ENCODE data around the gene DISC1. TPM values are rescaled to one million over a fixed set of nuclear protein-coding genes. Genes with fewer than 3 reads are reported as not detected.

The DISC1 gene
- total RNA-seq, 1 donor from 2014 or later = 4.3 TPM

DNA sequence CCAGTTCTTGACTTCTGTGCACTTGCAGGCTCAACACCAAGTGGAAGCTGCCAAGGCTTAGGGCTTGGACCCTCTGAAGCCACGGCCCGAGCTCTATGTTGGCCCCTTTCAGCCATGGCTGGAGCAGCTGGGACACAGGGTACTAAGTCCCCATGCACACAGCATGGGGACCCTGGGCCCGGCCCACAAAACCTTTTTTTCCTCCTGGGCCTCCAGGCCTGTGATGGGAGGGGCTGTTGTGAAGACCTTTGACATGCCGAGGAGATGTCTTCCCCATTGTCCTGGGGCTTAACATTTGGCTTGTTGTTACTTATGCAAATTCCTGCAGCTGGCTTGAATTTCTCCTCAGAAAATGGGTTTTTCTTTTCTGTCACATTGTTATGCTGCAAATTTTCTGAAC is 59.8 kb downstream of the DISC1 start:
- DNase-seq (no peak), ATAC-seq (no peak)
- intact Hi-C loops (cut with micrococcal nuclease) = no loop called here

DNA sequence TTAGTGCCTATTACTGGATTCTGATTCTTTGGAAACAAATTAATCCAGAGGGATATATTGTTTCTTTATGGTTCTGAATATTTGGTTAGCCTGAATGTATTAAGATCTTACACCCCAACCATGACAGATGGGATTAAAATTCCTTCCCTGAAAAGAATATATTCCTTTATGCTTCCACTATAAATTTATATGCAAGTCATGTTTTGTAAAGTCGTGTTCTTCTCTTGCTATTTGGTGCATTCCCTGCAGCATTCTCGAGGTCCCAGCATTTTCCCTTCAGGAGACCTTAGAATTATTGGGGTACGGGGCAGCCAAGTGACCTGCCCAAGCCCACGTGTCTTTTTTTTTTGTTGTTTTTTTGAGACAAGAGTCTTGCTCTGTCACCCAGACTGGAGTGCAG is 62.4 kb downstream of the DISC1 start:
- ATAC-seq (no peak), DNase-seq (no peak)
- intact Hi-C loops (cut with micrococcal nuclease) = no loop called here

DNA sequence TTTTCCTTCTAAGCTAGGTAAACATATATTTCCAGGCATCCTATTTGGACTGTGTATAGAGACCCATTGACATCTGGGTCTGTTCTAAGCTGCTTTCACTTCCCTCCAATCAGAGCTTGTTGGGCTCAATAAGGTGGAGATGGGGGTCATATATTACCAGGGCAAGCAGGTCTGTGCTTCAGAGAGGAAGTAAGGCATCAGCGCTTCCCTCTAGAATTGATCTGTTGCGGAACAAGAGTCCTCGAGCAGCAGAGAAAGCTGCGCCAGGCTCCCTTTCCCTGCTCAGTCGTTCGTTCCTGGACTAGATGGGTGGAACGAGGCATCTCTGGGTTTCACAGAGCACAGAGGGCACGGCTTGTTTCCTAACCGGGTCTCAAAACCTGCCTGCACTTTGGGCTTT is 63.5 kb downstream of the DISC1 start:
- ATAC-seq (no peak), DNase-seq (no peak)
- intact Hi-C loops (cut with micrococcal nuclease) = no loop called here

DNA sequence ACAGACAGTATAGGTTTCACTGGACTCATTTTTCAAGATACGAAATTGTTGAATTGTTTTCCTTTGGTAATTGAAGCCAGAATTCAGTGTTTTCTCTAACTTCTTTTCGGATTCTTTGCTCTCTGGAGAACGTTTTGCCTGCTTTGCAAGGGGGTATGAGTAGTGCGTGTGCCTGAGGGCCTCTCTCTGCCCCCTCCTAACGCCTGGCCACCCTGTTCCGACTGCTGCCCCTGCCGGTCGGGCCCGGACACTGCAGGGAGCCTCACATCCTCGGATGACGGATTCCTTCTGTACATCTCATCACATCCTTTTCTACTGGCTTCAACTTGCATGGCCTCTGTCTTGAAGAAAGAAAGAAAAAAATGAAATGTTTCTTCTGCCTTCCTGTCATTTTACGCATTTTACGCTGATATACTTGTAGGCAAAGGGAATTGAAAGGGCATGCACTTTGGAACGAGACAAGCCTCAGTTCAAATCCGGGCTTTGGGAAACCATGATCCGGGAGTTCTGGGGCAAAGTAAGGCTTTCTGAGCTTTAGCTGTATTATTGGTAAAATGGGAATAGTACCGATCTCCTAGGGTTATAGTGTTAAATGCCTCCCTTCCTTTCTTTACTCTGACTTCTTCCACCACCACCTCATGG is 65.1 kb downstream of the DISC1 start:
- intact Hi-C loops (cut with micrococcal nuclease) = no loop called here
- ATAC-seq = peak; percentile 67
- DNase-seq = peak; percentile 68

- DNase-seq = no peak
- ATAC-seq = peak; percentile 32
- intact Hi-C loops (cut with micrococcal nuclease) = no loop called here
Measured at GRCh38 chr1:231693361-231694074, 66.9 kb downstream of the DISC1 start.

GRCh38 chr1:231694075-231694431 is 67.5 kb downstream of the DISC1 start:
- intact Hi-C loops (cut with micrococcal nuclease) = no loop called here
- peak; percentile 77 for DNase-seq
- peak; percentile 84 for ATAC-seq

DNA sequence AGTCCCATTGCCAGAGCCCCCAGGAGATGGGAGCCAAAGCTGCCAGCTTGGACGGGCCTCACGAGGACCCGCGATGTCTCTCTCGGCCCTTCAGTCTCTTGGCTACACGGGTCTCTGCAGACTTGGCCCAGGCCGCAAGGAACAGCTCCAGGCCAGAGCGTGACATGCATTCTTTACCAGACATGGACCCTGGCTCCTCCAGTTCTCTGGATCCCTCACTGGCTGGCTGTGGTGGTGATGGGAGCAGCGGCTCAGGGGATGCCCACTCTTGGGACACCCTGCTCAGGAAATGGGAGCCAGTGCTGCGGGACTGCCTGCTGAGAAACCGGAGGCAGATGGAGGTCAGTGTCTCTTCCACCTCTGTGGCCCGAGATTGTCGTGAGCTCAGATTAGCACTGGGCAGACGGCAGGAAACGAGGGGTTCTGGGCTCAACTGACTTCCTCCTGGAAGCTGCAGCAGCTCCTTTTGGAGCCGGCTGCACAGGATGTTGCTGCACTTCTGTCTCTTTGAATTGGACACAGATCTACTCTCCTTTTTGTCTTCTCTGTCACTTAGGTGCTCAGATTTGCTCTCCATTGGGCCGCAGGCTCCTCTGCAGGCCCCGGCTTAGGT is 68.0 kb downstream of the DISC1 start:
- ATAC-seq (peak; percentile 60), DNase-seq (peak; percentile 46)
- intact Hi-C loops (cut with micrococcal nuclease) = no loop called here

DNA sequence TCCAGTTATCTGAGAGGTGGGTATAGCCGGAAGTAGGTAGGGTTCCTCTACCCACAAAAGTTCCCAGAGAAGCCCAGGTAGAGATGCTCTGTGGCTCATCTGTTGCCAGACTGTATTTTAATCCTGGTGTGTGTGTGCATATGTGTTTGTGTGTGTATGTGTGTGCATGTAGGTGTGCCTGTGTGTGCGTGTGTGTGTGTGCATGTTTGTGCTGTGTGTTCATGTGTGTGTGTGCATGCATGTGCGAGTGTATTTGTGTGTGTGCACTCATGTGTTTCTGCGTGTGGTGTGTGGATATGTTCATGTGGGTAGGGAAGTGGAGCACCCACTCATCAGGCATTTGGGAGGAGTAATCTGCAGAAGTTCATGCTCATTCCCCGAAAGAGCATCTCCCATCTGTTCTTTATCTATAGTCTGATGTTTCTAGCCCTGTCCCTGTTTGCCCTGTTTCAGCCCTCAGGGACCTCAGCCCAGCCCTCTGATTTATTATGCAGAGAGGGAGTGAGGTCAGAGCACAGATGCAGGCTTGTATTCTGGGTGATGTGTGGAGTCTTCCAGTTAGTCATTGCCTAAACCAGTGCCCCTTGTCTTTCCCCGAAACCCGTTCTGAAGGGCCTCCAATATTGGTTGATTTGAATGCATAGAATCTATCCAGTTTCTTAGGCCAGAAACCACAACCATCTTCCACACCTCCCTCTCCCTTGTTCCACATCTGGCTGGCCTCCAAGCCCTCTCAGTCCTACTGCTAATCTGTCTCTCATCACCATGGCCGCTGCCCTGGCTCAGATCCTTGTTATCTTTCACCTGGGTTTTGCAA is 69.1 kb downstream of the DISC1 start:
- intact Hi-C loops (cut with micrococcal nuclease) = no loop called here
- peak; percentile 8 for ATAC-seq
- no peak for DNase-seq

GRCh38 chr1:231699784-231700183 is 73.2 kb downstream of the DISC1 start:
- intact Hi-C loops (cut with micrococcal nuclease) = no loop called here
- DNase-seq (no peak), ATAC-seq (no peak)

- intact Hi-C loops (cut with micrococcal nuclease) = no loop called here
- DNase-seq (no peak), ATAC-seq (no peak)
Measured at GRCh38 chr1:231701306-231701705, 74.7 kb downstream of the DISC1 start.

DNA sequence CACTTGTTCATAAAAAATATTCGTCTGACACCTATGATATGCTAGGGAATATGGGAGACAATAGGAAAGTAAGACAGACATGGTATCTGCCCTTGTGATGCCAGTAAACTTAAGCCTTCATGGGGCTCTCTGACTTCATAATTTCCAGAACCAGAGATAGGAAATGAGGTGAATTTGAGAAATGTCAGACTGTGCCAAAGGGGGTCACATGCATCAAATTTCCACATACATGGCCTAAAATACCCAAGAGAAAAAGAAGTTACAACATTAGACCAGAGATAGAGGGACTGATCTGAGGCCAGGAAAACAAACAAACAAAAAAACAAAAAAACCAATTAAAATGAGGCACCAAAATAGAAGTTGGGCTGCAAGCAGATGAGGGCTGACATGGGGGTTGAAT is 75.7 kb downstream of the DISC1 start:
- no peak for ATAC-seq
- DNase-seq = no peak
- intact Hi-C loops (cut with micrococcal nuclease) = no loop called here

- DNase-seq (no peak), ATAC-seq (no peak)
- intact Hi-C loops (cut with micrococcal nuclease) = no loop called here
Measured at GRCh38 chr1:231702804-231703203, 76.2 kb downstream of the DISC1 start.

GRCh38 chr1:231705806-231706760 is 79.5 kb downstream of the DISC1 start:
- DNase-seq (no peak), ATAC-seq (peak; percentile 51)
- intact Hi-C loops (cut with micrococcal nuclease) = no loop called here

- DNase-seq (no peak), ATAC-seq (no peak)
- intact Hi-C loops (cut with micrococcal nuclease) = no loop called here
Measured at GRCh38 chr1:231706934-231707333, 80.3 kb downstream of the DISC1 start.

DNA sequence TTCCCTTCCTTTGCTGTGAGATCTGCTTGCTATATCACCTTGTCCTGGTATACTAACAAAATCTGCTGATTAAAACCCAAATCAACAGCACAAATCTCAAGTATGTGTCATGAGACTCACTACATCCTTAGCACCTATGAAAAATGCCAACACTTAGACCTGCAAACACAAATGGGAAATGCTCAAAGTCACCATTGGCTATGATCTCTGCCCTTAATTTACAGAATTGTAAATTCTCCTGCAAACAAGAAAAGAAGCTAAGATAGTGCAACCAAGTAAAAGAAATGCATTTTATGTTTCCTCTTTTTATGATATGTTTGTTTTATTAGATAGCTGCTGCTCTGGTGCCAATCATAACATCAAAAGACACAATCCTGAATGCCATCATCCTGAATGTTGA is 80.8 kb downstream of the DISC1 start:
- intact Hi-C loops (cut with micrococcal nuclease) = no loop called here
- ATAC-seq = no peak
- DNase-seq = no peak

DNA sequence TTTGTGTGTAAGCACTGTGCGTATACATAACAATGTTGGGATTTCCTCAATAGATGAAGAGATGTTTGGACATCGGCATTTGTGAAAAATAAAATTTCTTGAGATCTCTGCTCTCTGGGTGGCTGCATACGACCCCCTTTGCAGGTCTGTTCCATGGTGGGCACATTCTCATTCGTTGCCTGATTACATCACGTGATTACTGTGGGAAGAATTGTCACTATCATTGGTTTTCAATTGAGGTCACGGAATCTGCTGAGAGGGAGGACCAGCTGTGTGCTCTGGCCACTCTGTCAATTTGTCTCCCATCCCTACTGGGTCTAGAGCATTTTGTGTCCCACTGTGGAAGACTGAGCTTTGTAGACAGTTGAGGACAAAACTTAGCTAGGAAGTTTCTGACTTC is 81.8 kb downstream of the DISC1 start:
- DNase-seq (no peak), ATAC-seq (no peak)
- intact Hi-C loops (cut with micrococcal nuclease) = no loop called here

- DNase-seq (no peak), ATAC-seq (no peak)
- intact Hi-C loops (cut with micrococcal nuclease) = no loop called here
Measured at GRCh38 chr1:231714440-231714839, 87.8 kb downstream of the DISC1 start.

- no peak for ATAC-seq
- DNase-seq = no peak
- intact Hi-C loops (cut with micrococcal nuclease) = no loop called here
Measured at GRCh38 chr1:231715816-231716722, 89.5 kb downstream of the DISC1 start.

Data from left ventricle myocardium superior (tissue), 1 donor.